Amygdala (tissue), 56 donors: Measurements from ENCODE around the gene KLHDC7B.
"Not testable (repeated sequence)": the region's sequence is repeated elsewhere in the genome, so short reads cannot be mapped to it uniquely, and the experiment has no call there.

Experiments
- DNase-seq, 56 donors: peaks; one replicate each; lab custom pipeline; 2025; lab: John Stamatoyannopoulos, UW

Gene KLHDC7B

DNA sequence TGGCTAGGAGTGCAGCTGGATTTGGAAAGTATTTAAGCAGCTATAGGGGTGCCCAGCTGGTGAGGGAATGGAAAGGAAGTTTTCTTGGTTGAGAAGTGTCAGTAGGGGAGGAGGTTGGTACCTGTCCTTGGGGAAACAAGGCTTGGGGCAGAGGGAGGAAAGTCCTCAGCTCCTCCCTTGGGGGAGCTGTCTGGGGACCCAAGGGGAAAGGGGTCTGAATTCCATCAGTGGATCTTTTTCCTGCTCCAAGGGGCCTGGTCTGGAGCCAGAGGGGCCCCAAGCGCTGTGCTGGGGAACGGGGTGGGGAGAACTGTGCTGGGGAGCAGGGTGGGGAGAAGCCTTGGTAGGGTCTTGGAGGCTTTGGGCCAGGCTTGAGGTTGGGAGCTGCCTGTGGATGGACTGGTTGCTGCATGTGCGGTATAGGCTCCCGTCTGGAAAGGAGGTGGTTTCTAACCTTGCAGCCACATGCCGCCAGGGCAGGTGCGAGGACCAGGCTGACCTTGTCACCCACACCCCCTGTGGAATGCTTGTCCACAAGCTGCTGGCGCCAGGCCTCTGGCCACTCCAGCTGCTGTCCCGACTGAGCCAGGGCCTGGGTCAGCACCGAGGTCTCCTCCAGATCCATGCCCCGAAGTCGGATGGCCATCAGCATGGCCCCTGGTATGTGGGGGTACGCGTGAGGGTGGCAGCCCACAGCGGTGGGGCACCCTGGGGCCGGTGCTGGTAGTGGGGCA, 16.9 kb upstream of the KLHDC7B start:
- DNase-seq = no peak

DNA sequence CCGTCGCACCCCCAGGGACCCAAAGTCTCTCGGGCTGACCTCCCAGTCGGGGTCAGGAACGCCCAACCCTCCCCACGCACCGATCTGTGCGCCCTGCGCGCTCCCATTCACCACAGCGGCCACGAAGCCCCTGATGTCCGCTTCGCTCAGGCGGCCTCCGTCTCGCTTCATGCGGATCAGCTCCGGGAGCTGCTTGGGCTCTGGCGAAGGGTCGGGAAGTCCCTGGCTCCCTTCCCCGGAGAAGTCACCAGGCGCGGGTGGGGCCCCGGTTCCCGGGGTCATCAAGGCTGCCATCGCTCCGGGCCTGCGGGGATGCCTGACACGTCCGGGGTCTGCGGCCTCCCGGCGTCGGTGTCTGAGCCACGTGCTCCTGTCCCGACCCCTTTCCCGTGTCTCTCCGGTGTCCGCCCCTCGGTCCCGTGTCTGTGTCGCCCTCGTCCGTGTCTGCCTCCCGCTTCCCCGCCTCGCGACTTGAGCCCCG, 16.2 kb upstream of the KLHDC7B start:
- DNase-seq = no peak

DNA sequence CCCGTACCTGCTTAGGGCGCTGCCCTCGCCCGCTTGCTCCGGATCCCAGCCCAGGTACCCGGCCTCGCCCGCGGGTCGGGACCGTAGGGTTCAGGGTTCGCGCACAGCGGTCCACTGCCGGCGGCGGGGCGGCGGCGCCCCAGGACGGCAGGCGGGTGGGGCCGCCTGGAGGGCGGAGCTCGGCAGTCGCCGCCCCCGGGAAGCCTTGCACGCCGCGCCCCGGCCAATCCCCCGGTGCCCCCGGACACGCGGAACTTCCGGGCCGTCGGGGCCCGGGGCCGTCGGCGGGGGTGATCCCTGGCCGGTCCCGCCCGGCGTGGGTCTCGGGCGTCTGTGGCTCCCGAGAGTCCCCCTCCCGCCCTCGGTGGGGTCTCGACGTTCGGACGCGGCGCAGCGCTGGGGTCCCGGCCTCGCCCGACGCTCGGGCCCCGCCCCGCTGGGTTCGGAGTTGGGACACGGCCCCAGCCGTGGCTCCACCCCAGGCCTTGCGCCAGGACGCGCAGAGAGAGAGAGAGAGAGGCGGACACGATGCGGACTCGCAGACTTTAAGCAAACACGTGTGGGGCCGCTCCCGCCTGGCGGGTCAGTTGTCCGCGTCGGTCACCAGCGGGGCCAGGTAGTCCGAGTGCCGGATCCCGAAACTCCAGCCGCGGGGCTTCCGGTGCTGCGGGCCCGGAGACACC, 15.7 kb upstream of the KLHDC7B start, which contains the start of gene TYMP:
Gene TYMP (minus strand): TSS at position 116 of the 683 bp plus-strand sequence. CDS start 303 bp downstream, outside the sequence.
- DNase-seq = no peak

DNA sequence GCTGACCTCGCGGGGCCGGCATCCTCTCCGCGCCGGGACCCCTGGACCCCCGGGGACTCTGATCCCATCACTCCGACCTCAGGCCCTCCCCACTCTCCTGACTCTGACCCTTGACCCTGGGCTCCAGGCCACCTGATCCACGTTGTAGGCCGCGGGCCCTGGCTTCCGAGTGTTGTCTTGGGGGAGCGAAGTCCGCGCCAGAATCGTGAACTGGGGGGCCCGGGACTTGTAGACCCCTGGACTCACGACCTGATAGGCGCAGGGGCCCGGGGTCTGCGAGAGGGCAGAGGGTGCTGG, 15.2 kb upstream of the KLHDC7B start:
- DNase-seq = no peak

DNA sequence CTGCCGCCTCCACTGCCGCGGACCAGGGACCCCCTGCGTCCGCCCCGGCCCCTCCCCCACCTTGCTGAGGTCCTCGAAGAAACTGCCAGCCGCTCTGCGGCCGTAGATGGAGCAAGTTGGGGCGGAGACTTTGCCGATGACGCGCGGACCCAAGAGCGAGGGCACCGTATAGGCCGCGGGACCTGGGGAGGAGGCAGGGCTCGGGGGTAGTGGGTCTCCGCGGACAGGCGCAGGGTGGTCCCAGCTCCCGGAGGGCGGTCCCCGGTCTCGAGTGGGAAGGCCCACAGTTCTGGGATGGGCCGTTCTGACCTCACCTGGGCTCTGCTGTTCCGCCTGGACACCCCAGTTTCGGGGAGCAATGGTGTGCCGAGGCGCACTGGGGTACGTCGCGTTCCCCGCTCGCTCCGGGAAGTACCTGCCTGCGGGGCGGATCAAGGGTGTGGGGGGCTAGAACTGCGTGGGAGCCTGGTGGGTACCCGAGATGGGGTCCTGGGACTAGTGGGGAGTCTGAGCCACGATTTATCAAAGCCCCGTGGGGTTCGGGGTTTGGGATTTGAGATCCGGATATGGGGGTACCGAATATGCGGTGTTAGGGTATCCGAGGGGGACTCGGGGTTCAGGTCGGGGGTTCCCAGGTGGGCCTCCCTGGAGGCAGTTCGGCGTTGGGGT, 14.7 kb upstream of the KLHDC7B start:
- DNase-seq = peak in 1 of 56 donors; percentile 36

DNA sequence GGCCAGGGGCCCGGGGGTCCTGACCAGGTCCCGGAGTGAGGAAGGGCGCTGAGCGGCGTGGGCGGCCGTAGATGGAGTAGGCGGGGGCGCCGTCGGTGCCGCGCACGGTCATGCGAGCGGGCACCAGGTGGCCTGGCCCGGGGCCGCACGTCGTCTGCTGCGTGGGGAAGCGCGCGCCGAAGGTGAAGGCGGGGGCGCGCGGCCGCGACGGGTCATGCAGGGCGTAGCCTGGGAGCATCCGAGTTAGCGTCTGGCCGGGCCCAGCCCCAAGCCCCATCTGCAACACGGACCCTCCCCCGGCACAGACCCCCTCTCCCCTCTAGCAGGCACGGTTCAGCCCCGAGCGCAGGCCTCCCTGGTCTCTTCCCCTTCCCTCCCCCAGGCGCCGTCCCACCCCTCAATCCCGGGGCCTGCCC, 14.1 kb upstream of the KLHDC7B start:
- DNase-seq = no peak

DNA sequence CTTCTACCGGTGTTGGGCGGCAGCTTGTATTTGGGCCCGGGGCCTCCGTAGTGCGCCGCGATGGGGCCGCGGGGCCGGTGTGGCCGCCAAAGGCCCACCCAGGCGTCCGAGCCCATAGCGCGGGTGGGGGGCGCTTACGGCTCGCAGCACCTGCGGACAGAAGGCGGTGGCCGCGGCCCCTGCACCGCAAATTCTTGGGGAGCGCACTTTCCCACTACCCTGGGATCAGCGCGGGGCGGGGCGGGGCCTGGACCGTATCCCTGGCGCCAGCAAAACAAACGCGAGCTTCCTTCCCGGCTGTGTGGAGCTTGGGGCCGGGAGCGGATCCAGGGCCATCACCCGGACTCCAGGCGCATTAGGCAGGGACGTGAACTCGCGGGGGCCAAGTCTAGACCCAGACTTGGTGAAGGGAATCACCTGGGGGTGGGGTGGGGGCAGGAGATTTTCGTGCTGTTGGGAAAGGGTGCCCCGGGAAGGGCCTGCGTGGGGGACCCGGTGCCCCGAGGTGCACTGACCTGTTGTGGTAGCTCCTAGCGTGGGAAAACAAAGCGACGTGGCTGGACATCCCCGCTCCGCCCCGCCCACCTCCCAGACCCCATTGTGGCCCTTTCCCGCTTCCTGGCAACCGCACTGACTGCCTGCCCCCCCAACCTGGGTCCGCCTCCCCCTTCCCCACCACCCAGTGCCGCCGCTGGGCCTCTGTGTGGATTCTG, 13.6 kb upstream of the KLHDC7B start:
- DNase-seq = no peak

DNA sequence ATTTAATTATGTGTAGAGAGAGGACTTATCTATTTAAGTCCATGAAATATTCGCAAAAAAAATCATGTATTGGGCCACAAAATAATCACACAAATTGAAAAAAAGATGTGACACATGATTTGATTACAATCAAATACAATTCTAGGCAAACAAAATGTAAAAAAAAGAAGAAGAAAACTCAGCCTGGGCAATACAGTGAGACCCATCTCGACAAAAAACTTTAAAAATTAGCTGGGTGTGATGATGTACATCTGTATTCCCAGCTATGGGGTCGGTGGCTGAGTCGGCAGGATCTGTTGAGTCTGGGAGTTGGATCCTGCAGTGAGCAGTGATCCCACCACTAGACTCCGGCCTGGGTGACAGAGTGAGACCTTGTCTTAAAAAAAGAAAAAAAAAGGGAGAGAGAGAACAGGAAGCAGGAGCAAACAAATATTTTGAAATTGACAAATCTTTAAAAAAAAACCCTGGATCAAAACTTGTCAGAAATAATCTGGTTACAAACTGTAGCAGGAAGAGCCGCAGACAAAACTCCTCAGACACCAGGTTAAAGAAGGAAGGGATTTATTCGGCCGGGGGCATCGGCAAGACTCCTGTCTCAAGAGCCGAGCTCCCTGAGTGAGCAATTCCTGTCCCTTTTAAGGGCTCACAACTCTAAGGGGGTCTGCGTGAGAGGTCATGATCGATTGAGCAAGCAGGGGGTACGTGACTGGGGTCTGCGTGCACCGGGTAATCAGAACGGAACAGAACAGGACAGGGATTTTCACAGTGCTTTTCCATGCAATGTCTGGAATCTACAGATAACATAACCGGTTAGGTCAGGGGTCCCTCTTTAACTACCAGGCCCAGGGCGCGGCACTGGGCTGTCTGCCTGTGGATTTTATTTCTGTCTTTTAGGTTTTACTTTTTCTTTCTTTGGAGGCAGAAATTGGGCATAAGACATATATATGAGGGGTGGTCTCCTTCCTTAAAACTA, 12.6 kb upstream of the KLHDC7B start:
- DNase-seq = no peak

DNA sequence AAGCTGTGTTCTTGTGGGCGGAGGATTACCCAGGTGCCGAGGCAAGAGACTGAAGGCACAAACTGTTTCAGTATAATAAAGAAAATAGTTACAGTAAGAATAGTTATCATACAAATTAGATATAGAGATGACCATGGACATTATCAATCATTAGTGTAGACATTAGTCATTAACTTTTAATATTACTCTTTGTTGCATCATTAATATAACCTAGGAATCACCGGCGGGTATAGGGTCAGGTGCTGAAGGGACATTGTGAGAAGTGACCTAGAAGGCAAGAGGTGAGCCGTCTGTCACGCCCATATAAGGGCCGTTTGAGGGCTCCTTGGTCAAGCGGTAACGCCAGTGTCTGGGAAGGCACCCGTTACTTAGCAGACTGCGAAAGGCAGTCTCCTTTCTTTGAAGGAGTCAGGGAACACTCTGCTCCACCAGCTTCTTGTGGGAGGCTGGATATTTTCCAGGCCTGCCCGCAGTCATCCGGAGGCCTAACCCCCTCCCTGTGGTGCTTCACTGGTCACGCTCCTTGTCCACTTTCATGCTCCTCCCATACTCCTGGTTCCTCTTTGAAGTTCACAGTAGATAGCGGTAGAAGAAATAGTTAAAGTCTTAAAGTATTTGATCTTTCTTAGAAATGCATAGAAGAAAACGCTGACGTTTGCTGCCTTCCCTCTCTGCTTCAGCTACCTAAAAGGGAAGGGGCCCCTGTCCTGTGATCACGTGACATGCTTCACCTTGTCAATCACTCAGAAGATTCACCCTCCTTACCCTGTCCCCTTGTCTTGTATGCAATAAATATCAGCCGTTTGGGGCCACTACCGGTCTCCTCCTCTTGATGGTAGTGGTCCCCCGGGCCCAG, 11.6 kb upstream of the KLHDC7B start:
- DNase-seq = peak in 1 of 56 donors; percentile 15

DNA sequence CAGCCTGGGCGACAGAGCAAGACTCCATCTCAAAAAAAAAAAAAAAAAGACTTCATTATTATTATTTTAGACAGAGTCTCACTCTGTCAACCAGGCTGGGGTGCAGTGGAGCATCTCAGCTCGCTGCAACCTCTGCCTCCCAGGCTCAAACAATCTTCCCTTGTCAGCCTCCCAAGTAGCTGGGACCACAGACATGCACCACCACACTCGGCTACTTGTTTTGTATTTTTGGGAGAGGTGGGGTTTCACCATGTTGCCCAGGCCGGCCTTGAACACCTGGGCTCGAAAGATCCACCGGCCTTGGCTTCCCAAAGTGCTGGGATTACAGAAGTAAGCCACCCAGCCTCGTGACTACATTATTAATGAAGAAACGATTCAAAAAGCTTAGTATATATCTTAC, 10.6 kb upstream of the KLHDC7B start:
- no peak for DNase-seq

DNA sequence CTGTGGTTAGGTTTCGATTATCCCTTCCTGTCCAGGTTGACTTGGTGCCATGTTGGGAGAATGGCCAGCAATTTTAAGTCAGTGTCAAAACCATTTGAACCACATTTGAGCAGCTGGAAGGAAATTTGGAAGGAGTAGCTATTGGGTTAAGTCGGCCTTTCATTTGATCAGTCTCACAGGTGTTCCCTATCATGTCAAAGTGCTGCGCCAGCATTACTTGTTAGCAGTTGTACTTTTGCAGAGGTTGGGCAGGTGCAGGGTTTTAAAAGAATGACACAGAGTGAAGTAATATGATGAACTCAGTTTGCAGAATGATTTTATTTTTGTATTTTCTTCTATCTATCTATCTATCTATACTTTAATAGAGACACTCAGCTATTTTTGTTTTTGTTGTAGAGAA, 9.5 kb upstream of the KLHDC7B start:
- no peak for DNase-seq

DNA sequence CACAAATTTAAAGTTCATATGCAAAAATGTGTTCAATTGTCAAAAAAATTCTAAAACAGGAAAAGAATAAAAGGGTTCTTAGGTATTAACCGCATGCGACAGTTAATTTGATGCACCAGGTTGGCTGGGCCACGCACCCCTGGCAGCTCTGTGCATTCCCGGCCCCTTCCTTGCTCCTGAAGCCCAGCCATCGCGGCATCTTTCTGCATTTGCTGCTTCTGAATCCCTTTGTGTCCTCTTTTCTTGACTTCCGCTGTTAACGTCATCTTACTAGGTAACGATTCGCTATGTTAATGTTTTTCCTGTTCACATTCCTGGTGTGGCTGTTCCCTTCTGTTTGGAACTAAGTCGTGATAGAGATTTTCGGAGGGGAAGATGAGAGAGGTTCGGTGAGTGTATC, 7.9 kb upstream of the KLHDC7B start:
- no peak for DNase-seq

DNA sequence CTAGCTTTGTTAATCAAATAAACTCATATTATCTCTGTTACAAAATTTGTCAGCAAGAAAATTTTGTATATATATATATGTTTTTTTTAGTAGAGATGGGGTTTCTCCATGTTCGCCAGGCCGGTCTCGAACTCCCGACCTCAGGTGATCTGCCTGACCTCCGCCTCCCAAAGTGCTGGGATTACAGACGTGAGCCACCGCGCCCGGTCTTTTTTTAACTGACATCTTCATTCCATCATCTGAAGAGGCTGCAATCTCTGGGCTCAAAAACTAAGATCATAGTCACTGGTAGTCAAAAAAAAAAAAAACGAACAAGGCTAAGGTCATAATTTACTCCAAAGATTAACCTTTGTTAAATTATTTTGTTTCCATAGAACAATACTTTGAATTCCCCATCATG, 5.3 kb upstream of the KLHDC7B start:
- DNase-seq = no peak

DNA sequence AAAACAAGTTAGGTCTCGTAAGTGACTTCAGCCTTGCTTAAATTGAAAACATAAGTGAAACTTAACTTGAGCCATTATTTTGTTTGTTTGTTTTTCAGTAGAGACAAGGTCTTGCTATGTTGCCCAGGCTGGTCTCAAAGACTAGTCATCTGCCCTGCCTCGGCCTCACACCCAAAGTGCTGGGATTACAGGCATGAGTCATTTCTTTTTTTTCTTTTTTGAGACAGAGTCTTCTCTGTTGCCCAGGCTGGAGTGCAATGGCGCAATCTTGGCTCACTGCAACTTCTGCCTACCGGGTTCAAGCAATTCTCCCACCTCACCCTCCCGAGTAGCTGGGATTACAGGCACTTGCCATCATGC, 4.1 kb upstream of the KLHDC7B start:
- not testable (repeated sequence) for DNase-seq

DNA sequence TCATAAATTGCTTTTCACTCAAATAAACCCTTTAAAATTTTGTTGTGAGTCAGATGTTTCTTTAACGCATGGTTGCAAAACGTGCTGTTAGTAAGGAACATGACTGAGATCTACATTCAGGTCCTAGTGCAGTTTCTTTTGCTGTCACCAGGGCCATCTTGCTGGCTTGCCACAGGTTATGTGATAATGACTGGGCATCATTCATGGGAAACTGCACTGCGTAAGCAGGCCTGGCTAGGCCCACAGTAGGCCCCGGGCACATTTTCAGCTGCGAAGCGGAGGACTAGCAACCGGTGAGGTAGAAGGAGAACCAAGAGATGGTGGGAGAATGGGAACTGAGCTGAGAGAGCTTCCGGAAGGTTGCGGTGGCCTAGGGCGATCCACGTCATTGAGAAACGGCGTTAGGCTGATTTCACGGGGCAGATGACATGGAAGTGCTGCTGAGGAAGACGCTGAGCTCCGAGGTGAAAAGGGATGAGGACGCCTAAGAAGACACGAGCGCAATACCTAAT, 3.2 kb upstream of the KLHDC7B start:
- DNase-seq = no peak

DNA sequence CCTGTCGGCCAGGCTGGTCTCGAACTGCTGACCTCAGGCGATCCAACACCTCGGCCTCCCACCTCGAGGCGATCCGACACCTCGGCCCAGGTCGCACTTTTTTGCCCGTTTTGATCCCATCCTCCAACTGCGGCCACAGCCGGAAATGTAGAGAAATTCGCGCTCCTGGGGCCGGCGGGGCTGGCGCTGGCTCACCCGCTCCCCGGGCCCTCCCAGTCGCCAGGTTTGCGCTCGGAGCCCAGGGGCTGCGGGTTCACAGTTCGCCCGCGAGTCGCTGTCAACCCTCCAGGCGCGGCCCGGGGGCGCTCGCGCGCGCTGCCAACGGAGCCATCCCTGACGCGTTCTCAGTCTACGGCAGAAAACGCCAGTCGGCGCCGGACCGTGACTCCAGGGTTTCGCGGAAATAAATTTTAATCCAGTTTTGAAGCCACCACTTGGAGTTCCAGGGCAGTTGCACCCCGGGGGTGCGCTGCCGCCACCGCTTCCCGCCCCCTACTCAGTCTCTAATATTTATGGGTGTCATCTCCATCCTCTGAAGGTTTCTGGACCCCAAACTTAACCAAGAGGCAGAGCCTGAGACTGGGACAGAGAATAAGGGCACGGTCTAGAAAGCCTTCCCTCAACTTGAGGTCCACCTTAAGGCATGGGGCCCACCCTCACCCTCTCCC, 1.5 kb upstream of the KLHDC7B start:
- DNase-seq = peak in 17 of 56 donors; percentile 17 to 71 (median 45)

DNA sequence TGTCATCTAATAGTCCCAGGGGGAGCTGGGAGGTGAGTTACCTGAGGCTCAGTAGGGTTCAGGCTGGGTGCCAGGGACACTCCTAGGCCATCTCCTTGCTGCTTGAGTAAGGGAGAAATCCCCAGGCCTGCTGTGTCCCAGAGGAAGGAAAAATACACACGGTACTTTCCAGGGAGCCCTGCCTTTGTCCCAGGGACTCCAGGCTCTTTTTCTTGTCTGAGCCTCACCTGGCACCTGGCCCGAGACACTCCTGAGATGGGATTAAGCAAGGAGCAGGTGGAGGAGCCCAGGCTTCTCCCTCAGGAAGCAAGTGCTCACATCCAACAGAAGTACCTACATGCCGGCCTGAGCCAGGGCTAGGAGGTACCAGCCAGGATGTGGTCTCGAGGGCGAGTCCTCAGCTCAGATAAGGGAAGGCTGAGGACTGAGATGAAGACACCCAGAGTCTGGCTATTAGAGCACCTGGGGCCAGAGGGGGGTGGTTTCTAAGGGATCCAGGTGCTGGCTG, 899 bp upstream of the KLHDC7B start:
- DNase-seq = no peak
